Stimulated activated CD8-positive, alpha-beta memory T cell treated with anti-CD3 and anti-CD28 coated beads, Interleukin-12 subunit alpha, Interleukin-12 subunit beta, amount 100 ng/mL, for 24 hours (primary cell): Measurements from ENCODE around the gene EDEM1.

Source experiments
- DNase-seq: peaks from one replicate; pipeline ENCODE4 v3.0.0-alpha.2; 2020; ENCODE audit errors: extremely low read depth

EDEM1 gene

DNA sequence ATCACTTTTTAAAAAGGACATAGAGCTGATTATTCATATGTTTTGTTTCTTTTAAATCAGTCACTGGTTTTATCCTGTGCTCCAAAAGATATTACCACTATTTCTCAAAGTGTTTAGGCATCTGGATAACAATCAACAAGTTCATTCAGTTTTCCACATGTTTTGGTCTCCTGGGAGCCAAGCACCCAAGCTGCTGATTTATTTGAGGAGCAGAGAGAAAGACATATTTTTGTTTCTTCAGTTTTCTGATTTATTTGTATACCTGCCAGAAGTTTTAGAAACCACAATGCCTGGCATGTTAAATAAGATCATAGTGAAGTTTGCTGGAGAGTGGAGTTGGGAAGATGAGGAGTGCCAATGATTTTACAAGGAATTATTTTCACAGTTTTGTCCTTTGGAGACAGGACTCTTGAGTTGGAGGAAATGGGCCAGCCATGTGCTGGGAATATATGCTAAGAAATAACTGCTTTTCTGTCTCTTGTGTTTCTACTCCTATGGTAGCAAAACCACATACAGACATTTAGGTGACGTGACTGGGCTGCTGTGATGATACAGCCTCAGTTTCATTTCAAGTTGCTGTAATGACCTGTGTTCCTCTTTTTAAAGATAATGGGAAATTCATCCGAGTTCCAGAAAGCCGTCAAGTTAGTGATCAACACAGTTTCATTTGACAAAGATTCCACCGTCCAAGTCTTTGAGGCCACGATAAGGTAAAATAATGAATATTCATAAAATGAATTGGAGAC lies 11.7 kb downstream of the EDEM1 start:
- DNase-seq, result no peak

DNA sequence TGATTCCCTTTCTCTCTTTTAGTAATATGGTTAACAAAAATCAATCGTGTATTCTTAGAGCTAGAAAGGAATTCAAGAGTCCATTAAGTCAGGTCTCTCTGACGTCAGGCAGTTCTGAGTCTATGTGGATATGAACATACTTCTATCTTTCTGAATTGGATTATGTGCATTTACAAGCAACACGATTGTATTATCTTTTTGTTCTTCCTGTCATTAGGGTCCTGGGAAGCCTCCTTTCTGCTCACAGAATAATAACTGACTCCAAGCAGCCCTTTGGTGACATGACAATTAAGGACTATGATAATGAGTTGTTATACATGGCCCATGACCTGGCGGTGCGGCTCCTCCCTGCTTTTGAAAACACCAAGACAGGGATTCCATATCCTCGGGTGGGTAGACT lies 14.0 kb downstream of the EDEM1 start:
- DNase-seq, result no peak

DNA sequence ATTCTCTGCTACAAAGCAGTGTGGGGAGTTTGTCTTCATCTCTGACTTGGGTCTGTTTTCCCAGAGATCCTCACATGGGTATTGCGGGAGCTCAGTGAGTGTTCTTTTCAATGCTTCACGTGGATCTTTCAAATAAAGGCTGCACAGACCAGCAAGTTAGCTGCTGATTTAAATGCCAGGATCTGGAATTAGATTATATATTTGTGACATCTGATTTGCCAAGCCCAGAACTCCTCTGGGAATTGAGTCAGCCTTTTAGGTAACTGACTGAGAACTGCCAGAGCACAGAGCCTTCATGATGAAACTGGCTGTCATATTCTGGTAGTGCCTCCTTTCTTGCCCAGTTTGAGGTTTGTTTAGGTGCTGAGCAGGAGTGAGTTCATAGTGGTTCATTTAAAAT lies 14.7 kb downstream of the EDEM1 start:
- DNase-seq, result no peak

DNA sequence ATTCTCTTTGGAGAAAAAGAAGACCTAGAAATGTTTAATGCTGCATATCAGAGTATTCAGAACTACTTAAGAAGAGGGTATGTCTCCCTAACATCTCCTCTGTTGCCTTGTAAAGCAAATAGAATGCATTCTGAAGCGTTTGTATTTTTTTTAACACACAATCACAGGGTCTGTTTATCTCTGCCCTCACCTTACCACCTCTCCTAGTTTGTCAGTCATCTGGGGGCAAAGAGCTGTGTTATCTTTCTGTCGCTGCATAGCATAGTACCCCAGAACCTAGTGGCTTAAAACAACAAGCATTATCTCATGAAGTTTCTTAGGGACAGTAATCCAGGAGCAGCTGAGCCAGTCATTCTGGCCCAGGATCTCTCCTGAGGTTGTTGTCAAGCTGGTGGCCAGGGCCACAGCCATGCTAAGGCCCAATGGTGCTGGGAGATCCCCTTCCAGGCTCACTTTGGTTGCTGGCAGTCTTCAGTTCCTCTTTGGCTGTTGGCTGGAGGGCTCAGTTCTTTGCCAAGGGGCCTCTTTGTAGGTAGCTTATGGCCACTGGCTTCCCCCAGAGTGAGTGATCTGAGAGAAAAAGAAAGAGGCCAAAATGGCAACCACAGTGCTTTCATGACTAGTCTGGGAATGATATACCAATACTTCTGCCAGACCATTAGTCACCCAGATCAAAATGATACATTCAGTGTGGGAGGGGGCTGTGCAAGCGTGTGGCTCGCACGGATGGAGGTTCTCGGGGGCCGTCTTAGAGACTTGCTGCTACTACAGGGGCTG lies 17.8 kb downstream of the EDEM1 start:
- no peak for DNase-seq

DNA sequence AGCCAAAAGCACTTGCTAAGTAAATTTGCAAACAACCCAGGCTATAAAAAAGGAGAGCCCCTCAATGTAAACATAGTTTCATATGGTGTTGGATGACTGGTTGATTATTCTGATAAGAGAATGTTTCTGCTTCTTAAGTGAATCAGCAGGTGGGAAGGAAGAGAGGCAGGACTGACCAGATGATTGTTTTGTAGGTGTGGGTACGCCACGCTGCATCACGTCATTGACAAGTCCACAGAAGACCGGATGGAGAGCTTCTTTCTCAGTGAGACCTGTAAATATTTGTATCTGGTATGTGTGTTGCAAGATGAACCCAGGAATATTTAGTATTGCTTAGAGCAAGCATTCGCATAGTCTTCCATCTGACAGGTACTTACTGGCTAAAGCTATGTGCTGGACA lies 23.4 kb downstream of the EDEM1 start:
- DNase-seq, result no peak

DNA sequence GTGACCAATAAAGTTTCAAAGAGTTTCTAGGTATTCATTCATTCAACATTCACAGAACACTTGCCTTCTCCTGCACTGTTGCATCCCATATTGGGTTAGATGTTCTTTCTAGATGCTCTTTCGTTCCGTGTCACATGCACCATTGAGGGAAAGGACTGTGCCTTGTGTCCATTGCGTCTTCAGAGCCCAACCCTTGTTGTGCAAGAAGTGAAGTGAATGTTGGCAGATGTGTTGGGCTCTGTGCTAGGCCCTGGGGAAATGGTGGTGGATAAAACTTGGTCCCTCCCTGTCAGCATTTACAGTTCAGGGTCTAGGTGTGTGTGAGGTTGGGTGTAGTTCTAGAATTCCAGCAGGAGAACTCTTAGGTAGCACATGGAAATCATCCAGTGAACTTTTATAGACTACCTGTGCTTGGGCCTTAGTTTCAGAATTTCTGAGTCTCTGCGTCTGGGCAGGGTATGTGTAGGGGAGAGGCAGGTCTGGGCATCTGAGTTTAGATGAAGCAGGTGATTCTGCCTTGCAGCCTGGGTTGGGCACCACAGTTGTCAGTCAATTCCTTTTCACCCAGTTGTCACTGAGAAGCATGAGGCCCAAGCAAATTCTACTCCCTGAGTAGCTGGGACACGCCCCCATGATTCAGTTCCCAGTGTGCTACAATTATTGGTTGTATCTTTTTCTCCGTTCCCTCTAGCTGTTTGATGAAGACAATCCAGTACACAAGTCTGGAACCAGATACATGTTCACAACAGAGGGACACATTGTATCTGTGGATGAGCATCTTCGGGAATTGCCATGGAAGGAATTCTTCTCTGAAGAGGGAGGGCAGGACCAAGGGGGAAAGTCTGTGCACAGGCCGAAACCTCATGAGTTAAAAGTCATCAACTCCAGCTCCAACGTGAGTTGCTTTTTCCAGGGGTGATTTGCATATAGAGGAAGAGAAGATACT lies 25.4 kb downstream of the EDEM1 start:
- no peak for DNase-seq

DNA sequence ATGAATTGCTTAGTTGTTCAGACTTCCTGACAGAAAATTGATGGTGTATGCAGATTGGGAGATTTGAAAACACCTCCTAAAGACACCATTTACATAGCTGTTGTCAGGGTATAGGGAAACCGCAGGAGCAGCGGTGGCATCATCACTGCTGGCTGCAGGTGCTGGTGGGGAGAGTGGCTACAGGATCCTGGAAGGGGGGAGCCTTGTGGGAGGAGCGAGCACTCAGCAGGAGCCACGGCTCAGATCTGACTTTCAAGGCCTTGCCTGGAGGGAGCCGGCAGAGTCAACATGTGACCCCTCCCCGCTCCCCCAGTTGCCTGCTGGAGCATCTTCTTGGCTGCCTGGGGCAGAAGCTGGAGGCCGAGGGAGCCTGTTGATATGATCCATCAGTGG lies 26.1 kb downstream of the EDEM1 start:
- DNase-seq, result no peak

DNA sequence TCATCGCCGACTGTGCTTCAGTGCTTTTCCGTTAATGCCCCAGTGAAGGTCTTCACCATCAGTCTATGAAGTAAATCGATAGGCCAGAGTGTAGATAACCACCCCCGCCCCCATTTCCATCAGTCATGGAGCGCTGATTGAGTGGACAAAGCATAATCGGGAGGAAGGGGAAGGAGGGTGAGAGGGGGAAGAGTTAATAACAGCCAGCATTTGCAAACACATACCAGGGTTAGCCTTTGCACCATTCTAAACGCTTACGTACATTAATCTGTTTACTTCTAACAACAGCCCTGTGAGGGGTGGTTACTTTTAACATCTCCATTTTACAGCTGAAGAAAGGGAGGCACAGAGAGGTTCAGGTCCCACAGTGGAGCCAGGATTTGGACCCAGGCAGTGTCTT lies 26.8 kb downstream of the EDEM1 start:
- DNase-seq, result no peak

DNA sequence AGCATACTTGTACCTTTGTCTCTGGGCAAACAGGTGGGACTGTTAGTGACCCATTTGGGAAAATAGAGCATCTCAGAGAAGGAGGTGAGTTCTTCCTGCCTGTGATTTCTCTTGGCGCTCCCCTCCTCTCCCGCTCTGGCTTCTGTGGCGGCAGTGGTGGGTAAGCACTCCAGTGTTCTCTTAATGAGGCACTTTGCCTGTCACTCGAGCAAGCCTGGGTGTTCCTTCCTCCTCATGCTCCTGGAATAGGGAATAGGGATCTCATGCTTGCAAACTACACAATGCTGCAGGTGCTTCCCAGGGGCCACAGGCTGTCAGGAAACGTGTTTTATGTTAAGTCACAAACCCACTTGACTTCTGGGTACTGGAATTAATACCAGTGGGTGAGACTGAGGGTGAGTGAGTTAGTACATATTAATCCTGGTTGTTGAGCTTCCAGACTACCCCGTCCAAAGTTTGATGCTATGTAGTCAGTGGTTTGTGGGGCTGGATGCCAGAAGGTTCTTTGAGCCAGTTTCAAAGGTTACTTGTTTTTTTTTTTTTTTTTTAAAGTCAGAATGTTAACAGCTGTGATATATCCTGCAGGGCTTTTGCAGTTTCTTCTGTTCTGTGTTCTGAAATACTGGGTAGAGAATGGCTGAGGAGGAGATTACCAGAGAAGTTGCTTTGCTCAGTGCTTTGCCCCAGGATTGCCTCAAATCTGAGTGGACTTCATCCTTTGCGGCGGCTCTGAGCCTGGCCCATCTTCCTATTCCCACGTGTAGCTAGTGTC lies 30.5 kb downstream of the EDEM1 start:
- DNase-seq, result no peak

DNA sequence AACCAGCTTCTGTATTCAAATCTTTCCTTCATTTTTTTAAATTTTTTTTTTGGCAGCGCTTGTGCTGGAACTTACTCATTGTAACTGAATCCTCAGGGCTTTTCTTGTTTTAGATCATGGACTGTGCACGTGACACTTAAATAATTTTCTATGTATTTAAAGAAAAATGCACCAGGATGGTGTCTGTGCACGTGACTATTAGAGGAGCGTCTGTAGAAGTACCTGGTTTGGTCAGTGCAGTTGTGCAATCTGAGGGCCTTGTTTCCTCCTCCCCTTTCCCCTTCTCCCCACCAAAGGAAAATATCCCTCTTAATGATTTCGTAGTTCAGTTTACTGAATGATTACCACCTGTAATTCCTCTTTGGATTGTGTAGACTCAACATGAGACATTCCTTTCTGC lies 31.3 kb downstream of the EDEM1 start:
- DNase-seq, result no peak

DNA sequence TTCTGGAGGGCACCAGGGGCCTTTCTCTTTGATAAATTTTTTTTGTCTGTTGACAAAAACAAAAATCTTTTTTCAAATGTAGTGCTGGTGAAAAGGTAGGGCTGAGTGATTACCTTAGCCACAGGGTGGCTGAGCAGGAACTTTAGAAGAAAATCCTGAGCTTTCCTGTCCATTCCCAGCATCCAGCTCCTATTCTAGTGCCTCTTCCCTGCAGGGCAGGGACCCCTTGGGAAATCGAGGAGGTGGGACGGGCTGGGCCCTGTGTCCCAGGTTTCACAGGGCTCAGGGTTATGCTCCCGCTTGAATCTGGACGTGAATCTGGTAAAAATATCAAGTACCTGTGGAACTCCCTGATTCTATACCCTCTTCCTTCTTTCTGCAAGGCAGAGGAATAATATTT lies 31.7 kb downstream of the EDEM1 start:
- no peak for DNase-seq

DNA sequence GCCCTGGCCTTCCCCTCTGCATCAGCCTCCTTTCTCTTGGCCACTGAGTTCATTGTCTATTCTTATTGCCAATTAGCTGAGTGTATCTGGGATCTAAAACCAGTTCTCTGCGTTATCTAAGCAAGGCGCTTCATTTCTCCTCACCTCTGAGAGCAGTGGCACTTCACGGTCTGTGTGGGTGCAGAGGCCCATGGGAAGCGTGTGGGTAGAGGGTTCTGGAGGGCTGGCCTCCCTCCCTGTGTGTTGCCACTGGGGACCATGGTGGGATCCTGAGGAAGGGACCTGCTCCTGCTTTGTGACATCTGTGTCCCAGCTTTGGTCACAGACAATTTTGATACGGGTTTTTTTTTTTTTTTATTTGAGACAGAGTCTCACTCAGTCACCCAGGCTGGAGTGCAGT lies 32.7 kb downstream of the EDEM1 start:
- no peak for DNase-seq

DNA sequence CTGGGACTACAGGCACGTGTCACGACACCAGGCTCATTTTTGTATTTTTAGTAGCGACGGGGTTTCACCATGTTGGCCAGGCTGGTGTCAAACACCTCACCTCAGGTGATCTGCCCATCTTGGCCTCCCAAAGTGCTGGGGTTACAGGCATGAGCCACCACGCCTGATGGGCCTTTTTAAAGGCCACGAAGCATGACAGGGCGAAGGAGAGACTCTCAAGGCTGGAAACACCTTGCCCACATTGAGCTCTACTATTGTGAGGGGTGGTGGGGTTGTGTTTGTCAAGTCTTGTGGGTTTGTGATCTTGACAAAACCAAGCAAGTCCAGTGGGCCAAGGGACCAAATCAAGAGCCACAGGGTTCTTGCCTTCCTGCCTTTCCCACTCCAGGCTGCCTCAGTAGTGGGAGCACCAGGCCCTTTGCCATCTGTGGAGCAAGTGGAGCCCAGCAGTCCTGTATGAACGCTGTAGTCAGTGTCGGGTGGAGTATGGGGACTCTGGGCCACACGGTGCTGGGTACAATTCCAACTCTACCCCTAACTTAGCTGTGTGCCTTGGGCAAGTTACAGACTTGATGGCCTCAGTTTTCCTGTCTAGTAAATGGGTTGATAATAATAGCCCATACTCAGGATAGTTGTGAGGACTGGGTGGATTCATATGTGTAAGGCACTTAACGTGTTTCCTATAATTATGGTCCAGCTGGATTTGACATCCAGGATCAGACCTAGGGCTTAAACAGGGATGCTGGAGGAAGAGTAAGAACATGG lies 33.3 kb downstream of the EDEM1 start:
- no peak for DNase-seq

DNA sequence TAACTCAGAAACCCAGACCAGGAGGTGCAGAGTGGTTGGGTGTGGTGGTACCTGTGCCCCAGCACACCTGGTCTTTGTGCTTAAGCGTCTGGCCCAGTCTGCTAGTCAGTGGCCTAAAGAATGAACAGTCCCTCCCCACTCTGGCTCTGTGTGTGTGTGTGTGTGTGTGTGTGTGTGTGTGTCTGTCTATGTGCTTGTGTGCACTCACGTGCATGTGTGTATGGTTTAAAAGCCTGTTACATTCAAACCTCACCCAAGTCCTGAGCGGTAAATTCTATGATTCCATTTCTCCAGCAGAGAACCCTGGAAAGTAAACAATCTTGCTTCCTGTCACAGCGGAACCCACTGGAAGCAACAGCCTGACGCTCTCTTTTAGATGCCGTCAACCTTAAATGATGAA lies 34.2 kb downstream of the EDEM1 start:
- DNase-seq, result no peak

DNA sequence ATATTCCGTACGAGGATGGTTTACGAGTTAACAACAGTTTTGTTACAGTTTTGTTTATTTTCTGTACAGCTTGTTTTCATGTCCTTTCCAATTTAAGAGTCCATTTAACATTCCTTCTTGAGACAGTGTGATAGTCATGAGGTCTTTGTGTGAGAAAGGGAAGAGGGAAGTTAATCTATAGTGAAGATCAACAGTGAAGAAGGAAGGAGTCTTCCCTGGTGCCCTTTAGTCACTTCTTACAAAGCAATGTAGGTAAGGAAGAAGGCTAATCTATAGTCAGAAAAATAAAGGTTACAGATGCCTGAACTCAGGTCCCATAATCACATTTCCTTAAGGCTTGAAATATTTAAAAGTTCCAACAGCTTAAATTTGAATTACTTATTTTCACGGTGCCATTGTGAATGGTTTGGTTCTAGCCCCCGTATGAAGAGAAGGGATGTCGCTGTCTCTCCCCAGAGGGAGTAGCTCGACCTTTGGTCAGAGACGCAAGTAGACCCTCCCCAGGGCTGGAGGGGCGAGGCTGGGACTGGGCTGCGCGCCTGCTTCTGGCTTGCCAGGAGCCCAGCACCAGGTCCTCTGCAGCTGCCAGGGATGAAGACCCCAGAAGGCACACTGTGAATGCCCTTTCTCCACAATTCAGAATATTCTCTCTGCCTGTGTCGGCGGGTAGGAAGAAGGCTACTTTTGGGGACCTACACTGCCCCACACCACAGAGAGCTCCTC lies 34.9 kb downstream of the EDEM1 start:
- no peak for DNase-seq

DNA sequence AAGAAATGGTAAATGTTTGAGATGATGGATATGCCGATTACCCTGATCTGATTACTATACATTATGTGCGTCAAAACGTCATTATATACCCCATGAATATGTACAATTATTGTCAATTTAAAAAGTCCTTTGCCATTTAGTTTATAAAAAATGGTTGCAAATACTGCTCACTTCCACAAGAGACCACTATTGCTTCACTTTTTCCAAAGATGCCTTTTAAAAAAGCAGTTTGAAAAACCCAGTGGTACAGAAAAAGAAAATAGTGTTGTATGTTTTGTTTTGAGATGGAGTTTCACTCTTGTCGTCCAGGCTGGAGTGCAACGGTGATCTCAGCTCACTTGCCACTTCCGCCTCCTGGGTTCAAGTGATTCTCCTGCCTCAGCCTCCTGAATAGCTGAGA lies 39.3 kb downstream of the EDEM1 start:
- no peak for DNase-seq

DNA sequence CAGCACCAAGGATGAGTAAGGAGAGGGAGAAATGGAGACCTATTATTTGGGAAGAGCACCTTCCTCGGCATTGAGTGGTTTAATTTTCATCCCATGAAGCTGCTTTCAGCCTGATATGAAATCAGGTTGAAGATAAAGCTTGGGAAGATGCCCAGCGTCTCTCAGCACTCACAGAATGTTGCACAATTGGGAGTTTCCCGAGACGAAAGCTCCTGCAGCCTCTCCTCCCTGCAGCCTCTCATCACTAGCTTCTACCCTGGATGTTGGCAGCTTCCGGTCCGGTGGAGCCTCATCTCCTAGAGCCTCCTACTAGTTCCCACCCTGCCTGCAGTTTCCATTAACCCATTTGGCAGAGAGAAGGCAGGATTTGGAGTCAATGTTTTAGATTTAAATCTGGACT lies 40.3 kb downstream of the EDEM1 start:
- no peak for DNase-seq

DNA sequence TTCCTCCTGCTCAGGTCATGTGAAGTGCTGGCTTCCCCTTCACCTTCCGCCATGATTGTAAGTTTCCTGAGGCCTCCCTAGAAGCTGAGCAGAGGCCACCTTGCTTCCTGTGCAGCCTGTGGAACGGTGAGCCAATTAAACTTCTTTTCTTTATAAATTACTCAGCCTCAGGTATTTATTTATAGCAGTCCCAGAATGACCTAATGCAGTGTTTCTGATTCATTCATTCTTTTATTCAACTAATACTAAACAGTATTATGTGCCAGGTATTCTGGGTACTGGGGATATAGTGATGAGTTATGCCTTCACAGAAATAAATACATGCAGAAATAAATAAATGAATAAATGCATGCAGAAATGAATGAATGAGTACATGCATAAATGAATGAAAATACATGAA lies 41.9 kb downstream of the EDEM1 start:
- DNase-seq, result no peak

DNA sequence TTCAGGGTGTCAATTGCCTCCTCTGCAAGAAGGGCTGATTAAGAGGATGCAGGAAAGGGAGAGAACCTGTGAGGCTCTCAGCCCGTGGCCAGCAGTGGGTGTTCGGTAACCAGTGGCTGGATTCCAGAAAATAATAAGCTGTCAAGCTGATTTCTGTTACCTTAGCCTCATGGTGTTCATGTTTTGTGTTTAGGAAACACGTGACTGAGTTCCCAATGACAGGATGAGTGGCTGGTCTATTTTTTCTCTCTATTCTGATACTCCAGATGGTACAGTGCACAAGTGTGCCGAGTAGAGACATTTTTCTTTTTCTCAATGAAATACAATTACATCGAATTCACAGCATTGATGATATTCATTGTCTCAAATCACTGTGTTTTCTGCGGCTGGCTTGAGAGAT lies 43.6 kb downstream of the EDEM1 start:
- no peak for DNase-seq

DNA sequence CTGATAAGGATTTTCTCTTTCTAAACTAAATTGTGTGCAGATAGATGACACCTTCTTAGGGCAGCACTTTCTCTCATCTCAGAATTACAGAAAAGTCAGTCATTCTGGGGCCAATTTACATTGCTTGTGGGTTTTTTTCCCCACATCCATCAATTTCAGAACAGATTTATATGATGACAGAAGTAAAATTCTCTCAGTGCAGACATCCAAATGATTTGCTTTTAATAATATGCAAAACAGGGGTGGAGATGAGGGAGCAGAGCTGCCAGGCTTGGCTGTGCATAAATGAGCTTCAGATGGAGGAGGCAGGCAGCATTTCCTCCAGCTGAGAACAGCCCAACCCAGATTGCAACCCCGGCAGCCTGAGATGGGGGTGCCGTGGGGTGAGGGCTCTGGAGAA lies 44.0 kb downstream of the EDEM1 start:
- DNase-seq, result no peak
